GM13976 (cell line): ENCODE measurements around the gene BAZ1B.
"Not testable (repeated sequence)": the region's sequence is repeated elsewhere in the genome, so short reads cannot be mapped to it uniquely, and the experiment has no call there.

Experiments
- DNase-seq: peaks from one replicate; pipeline ENCODE4 v3.0.0; 2012; ENCODE audit warnings: low spot score
- CTCF ChIP-seq: IDR thresholded peaks from 2 replicates; pipeline ENCODE4 v1.5.1; 2012; ENCODE audit warnings: borderline replicate concordance, mild to moderate bottlenecking; ENCODE audit not compliant: insufficient read depth; ENCODE audit errors: extremely low read depth, missing control alignments, control extremely low read depth
- in situ Hi-C: fragments of 300-500 bp; cut with MboI; formaldehyde crosslinking; loops from one replicate; pipeline ENCODE4 v1.12.0; 2022; ENCODE audit warnings: low sequenced_read_pairs, mixed read lengths, inconsistent platforms; ENCODE audit not compliant: unreplicated experiment

BAZ1B gene

GRCh38 chr7:73522105-73522872 is at the start of gene BAZ1B:
Gene BAZ1B, minus strand, starts transcription at chr7:73522293. Its CDS starts 360 bp downstream, at chr7:73521933.
- peak; percentile 98 for DNase-seq
- TF ChIP-seq CTCF = no peak
- in situ Hi-C loops = no loop called here

- in situ Hi-C loops = no loop called here
- TF ChIP-seq CTCF = no peak
- no peak for DNase-seq
Observed at GRCh38 chr7:73570977-73571376, 48.9 kb upstream of the BAZ1B start.

GRCh38 chr7:73570521-73570920 is 48.4 kb upstream of the BAZ1B start:
- no peak for TF ChIP-seq CTCF
- in situ Hi-C loops = no loop called here
- DNase-seq = no peak

- no peak for TF ChIP-seq CTCF
- DNase-seq = no peak
- in situ Hi-C loops = no loop called here
Observed at GRCh38 chr7:73569042-73569608, 47.0 kb upstream of the BAZ1B start.

- in situ Hi-C loops = no loop called here
- no peak for TF ChIP-seq CTCF
- no peak for DNase-seq
Observed at GRCh38 chr7:73567846-73568685, 46.0 kb upstream of the BAZ1B start.

- no peak for DNase-seq
- TF ChIP-seq CTCF = no peak
- in situ Hi-C loops = no loop called here
Observed at GRCh38 chr7:73567140-73567539, 45.0 kb upstream of the BAZ1B start.

GRCh38 chr7:73566431-73566830 is 44.3 kb upstream of the BAZ1B start:
- DNase-seq, in situ Hi-C loops: not testable (repeated sequence)
